ENCODE data around the gene AACS. TPM values are rescaled to one million over a fixed set of nuclear protein-coding genes. Genes with fewer than 3 reads are reported as not detected.

AACS gene
- total RNA-seq, 1 donor = 44.9 TPM

- TF ChIP-seq, protein P1, sequence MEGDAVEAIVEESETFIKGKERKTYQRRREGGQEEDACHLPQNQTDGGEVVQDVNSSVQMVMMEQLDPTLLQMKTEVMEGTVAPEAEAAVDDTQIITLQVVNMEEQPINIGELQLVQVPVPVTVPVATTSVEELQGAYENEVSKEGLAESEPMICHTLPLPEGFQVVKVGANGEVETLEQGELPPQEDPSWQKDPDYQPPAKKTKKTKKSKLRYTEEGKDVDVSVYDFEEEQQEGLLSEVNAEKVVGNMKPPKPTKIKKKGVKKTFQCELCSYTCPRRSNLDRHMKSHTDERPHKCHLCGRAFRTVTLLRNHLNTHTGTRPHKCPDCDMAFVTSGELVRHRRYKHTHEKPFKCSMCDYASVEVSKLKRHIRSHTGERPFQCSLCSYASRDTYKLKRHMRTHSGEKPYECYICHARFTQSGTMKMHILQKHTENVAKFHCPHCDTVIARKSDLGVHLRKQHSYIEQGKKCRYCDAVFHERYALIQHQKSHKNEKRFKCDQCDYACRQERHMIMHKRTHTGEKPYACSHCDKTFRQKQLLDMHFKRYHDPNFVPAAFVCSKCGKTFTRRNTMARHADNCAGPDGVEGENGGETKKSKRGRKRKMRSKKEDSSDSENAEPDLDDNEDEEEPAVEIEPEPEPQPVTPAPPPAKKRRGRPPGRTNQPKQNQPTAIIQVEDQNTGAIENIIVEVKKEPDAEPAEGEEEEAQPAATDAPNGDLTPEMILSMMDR (IDR thresholded peaks at IDR 0.05; ENCODE audit: insufficient read depth, low read depth, low read length) = no peak
- no peak for DNase-seq (ENCODE audit: low read depth)
- no peak overlapping the region for H3K4me3 ChIP-seq (ENCODE audit: low read depth, low read length)
Observed at GRCh38 chr12:125180144-125180543, 114.9 kb downstream of the AACS start.

- TF ChIP-seq, protein P1 (IDR thresholded peaks at IDR 0.05; ENCODE audit: insufficient read depth, low read depth, low read length) = no peak
- DNase-seq (ENCODE audit: low read depth) = no peak
- H3K4me3 ChIP-seq (ENCODE audit: low read depth, low read length) = no peak overlapping the region
Observed at GRCh38 chr12:125181107-125181506, 115.9 kb downstream of the AACS start.

DNA sequence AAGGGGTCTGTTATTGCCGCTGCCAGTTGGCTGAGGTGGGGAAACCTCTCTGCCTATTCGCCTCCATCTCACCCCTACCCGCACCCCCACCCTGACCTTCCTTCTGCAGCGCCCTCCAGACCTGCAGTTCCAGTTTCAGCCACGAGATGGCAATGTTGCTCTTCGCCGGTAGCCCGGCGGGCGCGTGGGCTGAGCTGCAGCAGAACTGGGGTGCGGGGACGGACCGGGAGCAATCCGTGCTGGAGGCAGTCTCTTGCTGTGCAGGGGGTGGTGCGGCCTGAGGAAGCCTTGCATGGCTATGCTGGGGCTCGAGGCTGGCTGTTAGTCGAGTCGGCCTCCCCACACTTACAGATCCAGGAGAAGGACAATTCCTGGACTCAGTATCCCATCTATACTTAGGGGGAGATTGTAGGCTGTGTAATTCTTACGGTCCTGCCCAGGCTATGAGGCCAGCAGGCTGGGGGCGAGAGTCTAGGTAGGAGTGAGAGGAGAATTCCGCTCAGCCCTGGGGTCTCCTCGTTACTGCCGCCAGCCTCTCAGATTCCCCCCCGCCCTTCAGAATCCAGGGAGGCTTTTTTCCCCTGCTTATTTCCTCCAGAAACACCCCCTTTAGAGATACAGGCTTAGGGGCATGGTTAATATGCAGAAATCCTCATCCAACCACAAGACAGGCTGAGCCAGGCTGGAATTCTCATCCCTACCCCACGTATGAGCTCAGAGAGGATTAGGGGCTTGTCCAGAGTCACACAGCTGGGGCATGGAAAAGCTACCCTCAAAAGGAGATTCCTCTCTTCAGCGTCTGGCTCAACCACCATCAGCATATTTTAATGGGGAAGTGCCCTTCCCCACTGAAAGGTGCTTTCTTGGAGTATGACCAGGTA, 118.2 kb downstream of the AACS start:
- DNase-seq (ENCODE audit: low read depth) = peak; percentile 67
- H3K4me3 ChIP-seq (ENCODE audit: low read depth, low read length) = no peak overlapping the region
- TF ChIP-seq, protein P1 (IDR thresholded peaks at IDR 0.05; ENCODE audit: insufficient read depth, low read depth, low read length) = peak; percentile 100

- TF ChIP-seq, protein P1 (IDR thresholded peaks at IDR 0.05; ENCODE audit: insufficient read depth, low read depth, low read length) = no peak
- DNase-seq (ENCODE audit: low read depth) = no peak
Observed at GRCh38 chr12:125184213-125184967, 119.2 kb downstream of the AACS start.

GRCh38 chr12:125185311-125185739, 120.1 kb downstream of the AACS start:
- TF ChIP-seq, protein P1 (IDR thresholded peaks at IDR 0.05; ENCODE audit: insufficient read depth, low read depth, low read length) = no peak
- H3K4me3 ChIP-seq (ENCODE audit: low read depth, low read length) = peak overlapping the region; percentile 9
- peak; percentile 9 for DNase-seq (ENCODE audit: low read depth)

More at GRCh38 chr12:125184213-125184967, 119.2 kb downstream of the AACS start:
- no peak overlapping the region for H3K4me3 ChIP-seq (ENCODE audit: low read depth, low read length)

DNA sequence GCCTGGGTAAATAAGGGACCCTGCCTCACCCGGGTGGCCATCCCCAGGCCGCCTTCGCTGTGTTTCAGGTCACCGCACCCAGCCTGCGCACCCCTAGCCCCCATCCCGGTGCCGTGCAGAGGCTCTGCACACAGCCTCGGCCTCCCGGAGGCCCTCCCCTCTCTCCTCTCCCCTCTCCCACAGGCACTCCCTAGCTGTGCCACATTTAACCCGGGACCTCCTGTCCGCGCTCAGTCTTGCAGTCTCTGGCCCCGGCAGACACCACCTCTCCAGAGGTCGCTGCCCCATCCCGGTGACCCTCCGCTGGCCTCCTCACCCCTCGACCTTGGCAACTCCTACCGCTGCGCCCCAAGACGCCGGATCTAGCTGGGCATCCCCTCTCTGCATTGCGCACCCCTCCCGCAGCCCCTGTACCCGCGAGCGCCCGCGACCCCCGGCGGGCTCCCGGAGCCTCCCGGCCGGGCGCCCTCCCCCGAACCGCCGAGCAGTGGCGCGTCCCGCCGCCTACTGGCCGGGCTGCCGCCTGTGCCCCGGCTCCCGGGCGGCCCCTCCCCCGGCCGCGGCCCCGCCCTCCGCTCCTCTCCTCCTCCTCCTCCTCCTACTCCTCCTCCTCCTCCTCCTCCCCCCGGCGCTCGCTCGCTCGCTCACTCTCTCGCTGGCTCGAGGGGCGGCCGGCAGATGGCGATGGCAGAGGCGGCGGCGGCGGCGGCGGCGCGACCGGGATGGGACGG, 120.7 kb downstream of the AACS start, which contains the start of gene TMEM132B:
TSS of gene TMEM132B (plus strand) at position 647 of the 731 bp plus-strand sequence.
- peak; percentile 76 for DNase-seq (ENCODE audit: low read depth)
- peak within 1 kb of the TSS; percentile 51 for H3K4me3 ChIP-seq (ENCODE audit: low read depth, low read length)
- TF ChIP-seq, protein P1 (IDR thresholded peaks at IDR 0.05; ENCODE audit: insufficient read depth, low read depth, low read length) = peak; percentile 18
